GM12891 (cell line): ENCODE data around the gene HSD17B10.

Source experiments
- POLR2A ChIP-seq: IDR thresholded peaks from 2 replicates; pipeline ENCODE4 v1.6.1; 2011; ENCODE audit warnings: low read depth, low read length, control low read depth
- POLR2AphosphoS5 ChIP-seq: IDR thresholded peaks from 2 replicates; pipeline ENCODE4 v1.6.1; 2011; ENCODE audit warnings: low read depth, low read length, control low read depth
- TAF1 ChIP-seq: IDR thresholded peaks from 2 replicates; pipeline ENCODE4 v1.6.1; 2011; ENCODE audit warnings: low read depth, low read length, control low read depth

GRCh38 chrX:53435997-53436396, 1.8 kb upstream of the HSD17B10 start:
- TF ChIP-seq TAF1 (no peak), POLR2A (no peak), POLR2AphosphoS5 (no peak)
